Skeletal muscle tissue (tissue), 4 donors: ENCODE measurements around the gene MAML3. TPM values are rescaled to one million over a fixed set of nuclear protein-coding genes. Genes with fewer than 3 reads are reported as not detected.
A peak's percentile ranks its signal among the peaks of the same experiment; 100 is the strongest.

ENCODE experiments used
- H3K27ac ChIP-seq: one replicate; pipeline ENCODE4 v1.7.0; 2013; ENCODE audit warnings: mild to moderate bottlenecking, low read depth, low read length, inconsistent platforms
- H3K27me3 ChIP-seq, 3 donors: one replicate each; pipeline ENCODE4 v1.7.0; 2013; ENCODE audit warnings: low read length in 3 of 3; ENCODE audit not compliant: control insufficient read depth in 3 of 3, insufficient read depth in 3 of 3
- H3K36me3 ChIP-seq, 3 donors: one replicate each; pipeline ENCODE4 v1.7.0; 2013; ENCODE audit warnings: low read length in 3 of 3; ENCODE audit not compliant: control insufficient read depth in 3 of 3, insufficient read depth in 3 of 3
- H3K4me1 ChIP-seq, 3 donors: one replicate each; pipeline ENCODE4 v1.7.0; 2013; ENCODE audit warnings: low read length in 3 of 3, mild to moderate bottlenecking in 3 of 3; ENCODE audit not compliant: control insufficient read depth in 3 of 3, insufficient read depth in 3 of 3
- H3K4me3 ChIP-seq, 3 donors: one replicate each; pipeline ENCODE4 v1.7.0; 2013; ENCODE audit warnings: low read length in 3 of 3
- H3K9ac ChIP-seq, 3 donors: one replicate each; pipeline ENCODE4 v1.7.0; 2013; ENCODE audit warnings: low read length in 3 of 3, mild to moderate bottlenecking in 3 of 3, moderate library complexity in 2 of 3, low read depth in 1 of 3
- H3K9me3 ChIP-seq, 3 donors: one replicate each; pipeline ENCODE4 v1.7.0; 2013; ENCODE audit warnings: low read length in 3 of 3; ENCODE audit not compliant: control insufficient read depth in 3 of 3
- total RNA-seq: library from RNA; depleted of rRNA; stranded (reverse); fragments of >200 nt; gene quantifications from one replicate; pipeline ENCODE4 v1.2.3, GENCODE V29; 2014
- donor health status: Osteomylitis.

MAML3 gene
- total RNA-seq, 1 donor from 2014 or later, result 3.1 TPM

GRCh38 chr4:139735381-139736273 is 418.4 kb downstream of the MAML3 start:
- H3K9me3 ChIP-seq, result no peaks in the 10 kb centered on the region
- peaks cover 23 to 38% (median 25%) of the 10 kb centered on the region in 3 donors for H3K4me1 ChIP-seq
- peak overlapping the region; percentile 74 to 82 (median 78) for H3K4me3 ChIP-seq
- peak overlapping the region; percentile 62 for H3K27ac ChIP-seq
- no peaks in the 10 kb centered on the region for H3K27me3 ChIP-seq
- peak overlapping the region; percentile 57 to 86 (median 63) for H3K9ac ChIP-seq
- no peaks in the 10 kb centered on the region for H3K36me3 ChIP-seq

- Histone ChIP-seq H3K27ac (peak overlapping the region; percentile 62), H3K9me3 (no peaks in the 10 kb centered on the region), H3K9ac (peak overlapping the region; percentile 82 to 88 (median 86)), H3K4me3 (peak overlapping the region; percentile 74 to 82 (median 78)), H3K36me3 (no peaks in the 10 kb centered on the region), H3K27me3 (no peaks in the 10 kb centered on the region), H3K4me1 (peaks cover 17 to 31% (median 18%) of the 10 kb centered on the region in 3 donors)
Observed at GRCh38 chr4:139734875-139735380, 419.1 kb downstream of the MAML3 start.

DNA sequence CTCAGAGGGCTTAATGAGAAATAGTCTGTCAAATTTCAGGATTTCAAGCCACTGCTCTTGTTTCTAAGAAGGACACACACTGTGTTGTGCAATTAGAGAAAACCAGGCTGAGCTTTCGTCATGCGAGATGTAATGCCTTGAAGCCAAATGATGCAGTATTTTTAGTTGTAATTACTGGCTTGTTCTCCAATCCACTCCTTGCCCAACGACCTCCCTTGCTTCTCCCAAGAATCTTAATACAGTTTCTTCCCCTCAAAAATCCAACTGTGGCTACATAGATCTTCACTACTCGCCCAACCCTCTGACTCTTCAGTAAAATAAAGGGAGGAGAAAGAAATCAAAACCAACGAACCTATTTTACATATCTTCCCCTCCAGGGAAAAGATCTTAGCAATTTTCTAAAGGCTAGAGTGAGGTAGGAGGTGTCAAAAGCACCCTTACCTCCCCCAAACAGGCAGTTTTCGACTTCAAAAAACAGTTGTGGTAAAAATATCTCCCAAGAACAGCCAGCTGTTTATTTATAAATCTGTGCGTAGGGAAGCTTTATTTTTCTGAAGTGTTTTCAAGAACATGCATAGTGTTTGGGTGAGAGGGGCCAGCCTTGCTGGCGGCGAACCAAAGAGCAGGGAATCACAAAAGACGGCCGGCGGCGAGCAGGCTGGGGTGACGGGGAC is 419.6 kb downstream of the MAML3 start:
- H3K27me3 ChIP-seq, result no peaks in the 10 kb centered on the region
- no peaks in the 10 kb centered on the region for H3K36me3 ChIP-seq
- no peaks in the 10 kb centered on the region for H3K9me3 ChIP-seq
- H3K4me1 ChIP-seq, result peaks cover 14 to 28% (median 14%) of the 10 kb centered on the region in 3 donors
- H3K27ac ChIP-seq, result peak overlapping the region; percentile 62
- H3K9ac ChIP-seq, result peak overlapping the region; percentile 82 to 88 (median 86)
- H3K4me3 ChIP-seq, result peak overlapping the region; percentile 71 to 76 (median 74)

DNA sequence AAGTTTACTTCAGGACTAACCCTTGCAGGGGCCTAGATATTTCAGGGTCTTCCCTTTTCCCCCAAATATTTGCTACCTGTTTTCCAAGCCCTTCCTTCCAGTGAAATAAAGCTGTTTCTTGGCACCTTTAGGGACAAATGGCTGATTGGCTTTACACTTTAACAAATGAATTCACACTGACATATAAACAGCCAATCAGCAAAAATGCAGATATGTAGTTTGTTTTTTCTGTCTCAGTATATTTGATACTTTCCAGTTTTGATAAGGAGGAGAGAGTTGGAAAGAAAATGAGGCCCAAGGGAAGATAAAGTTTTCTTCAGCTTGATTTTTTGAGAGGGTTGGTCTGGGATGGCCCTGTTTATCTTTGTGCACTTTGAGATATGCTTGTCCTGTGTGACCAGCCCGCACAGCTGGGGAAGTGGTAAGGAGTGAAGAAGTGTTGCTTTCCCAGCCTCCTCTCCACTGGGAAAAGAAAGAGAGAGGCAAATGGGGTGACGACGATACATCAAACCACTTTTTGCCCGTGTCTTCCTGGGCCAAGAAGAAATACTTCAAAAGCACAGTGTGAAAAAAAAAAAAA is 420.9 kb downstream of the MAML3 start:
- Histone ChIP-seq H3K9ac (no peak overlapping the region), H3K4me1 (peaks cover 9 to 21% (median 13%) of the 10 kb centered on the region in 3 donors), H3K27me3 (no peaks in the 10 kb centered on the region), H3K27ac (no peak overlapping the region), H3K4me3 (no peak overlapping the region), H3K9me3 (no peaks in the 10 kb centered on the region), H3K36me3 (peaks cover 0 to 2% (median 0%) of the 10 kb centered on the region in 3 donors)

- no peak overlapping the region for H3K4me3 ChIP-seq
- H3K36me3 ChIP-seq, result peaks cover 0 to 2% (median 0%) of the 10 kb centered on the region in 3 donors
- H3K9me3 ChIP-seq, result no peaks in the 10 kb centered on the region
- H3K4me1 ChIP-seq, result peaks cover under 1 to 2% (median 1%) of the 10 kb centered on the region in 3 donors
- H3K27me3 ChIP-seq, result no peaks in the 10 kb centered on the region
- no peak overlapping the region for H3K27ac ChIP-seq
- no peak overlapping the region for H3K9ac ChIP-seq
Observed at GRCh38 chr4:139728840-139729239, 425.1 kb downstream of the MAML3 start.

DNA sequence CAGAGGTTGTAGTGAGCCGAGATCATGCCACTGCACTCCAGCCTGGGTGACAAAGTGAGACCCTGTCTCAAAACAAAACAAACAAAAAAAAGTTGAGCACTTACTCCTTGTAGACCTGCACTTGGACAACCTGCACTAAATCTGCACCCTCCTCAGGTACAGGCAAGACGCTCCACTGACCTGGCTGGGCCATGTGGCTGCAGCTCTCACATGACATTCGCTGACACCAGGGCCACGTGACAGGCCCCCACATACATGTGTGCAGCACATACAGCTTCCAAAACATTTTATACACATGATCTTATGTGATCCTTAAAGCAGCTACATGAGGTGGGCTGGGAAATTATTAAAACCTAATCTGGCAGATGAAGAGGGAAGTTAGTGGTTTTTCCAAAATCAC is 425.8 kb downstream of the MAML3 start:
- Histone ChIP-seq H3K27me3 (no peaks in the 10 kb centered on the region), H3K9me3 (no peaks in the 10 kb centered on the region), H3K4me1 (no peaks in the 10 kb centered on the region), H3K9ac (no peak overlapping the region), H3K27ac (no peak overlapping the region), H3K4me3 (no peak overlapping the region), H3K36me3 (peaks cover 0 to 2% (median 0%) of the 10 kb centered on the region in 3 donors)

DNA sequence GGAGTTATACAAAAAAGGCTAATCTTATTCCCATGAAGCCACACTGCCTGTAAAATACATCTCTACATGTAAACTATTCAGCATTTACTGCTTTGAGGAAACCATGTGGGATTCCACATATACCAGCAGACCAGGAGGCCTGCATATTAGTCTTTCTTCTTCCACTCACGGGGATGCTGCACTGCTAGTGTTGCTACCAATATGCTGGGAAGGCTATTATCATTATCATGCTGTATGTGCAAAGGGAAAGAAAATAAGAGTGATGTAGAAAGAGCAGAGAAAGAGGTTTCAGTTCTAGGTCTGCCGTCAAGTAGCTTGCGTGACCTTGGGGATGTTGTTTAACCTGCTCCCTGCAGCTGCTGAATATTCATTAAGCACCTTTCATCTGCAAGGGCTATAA is 427.4 kb downstream of the MAML3 start:
- H3K4me1 ChIP-seq, result no peaks in the 10 kb centered on the region
- no peaks in the 10 kb centered on the region for H3K9me3 ChIP-seq
- H3K27ac ChIP-seq, result no peak overlapping the region
- H3K36me3 ChIP-seq, result peaks cover 0 to 2% (median 0%) of the 10 kb centered on the region in 3 donors
- no peak overlapping the region for H3K9ac ChIP-seq
- no peak overlapping the region for H3K4me3 ChIP-seq
- no peaks in the 10 kb centered on the region for H3K27me3 ChIP-seq

- Histone ChIP-seq H3K27me3 (no peaks in the 10 kb centered on the region), H3K27ac (no peak overlapping the region), H3K4me3 (no peak overlapping the region), H3K4me1 (no peaks in the 10 kb centered on the region), H3K9ac (no peak overlapping the region), H3K36me3 (peaks cover 0 to 2% (median 0%) of the 10 kb centered on the region in 3 donors), H3K9me3 (no peaks in the 10 kb centered on the region)
Observed at GRCh38 chr4:139725236-139725635, 428.7 kb downstream of the MAML3 start.

DNA sequence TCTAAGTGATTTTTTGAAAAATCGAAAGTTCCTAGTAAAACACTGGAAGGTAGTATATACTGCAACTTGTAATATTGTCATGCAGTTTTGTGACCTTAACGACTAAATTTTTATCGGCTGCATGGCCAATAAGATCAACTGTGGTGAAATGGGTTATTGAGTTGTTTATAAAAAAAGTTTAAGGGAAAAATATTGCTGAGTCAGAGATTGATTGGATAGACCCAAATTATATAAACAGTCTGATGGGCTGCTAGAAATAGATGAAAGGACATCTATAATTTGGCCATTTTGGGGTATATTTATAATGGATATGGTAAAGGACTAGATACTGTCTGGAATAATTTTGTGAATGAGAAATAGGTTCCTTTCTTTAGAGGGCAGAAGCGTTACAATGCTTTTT is 432.2 kb downstream of the MAML3 start:
- Histone ChIP-seq H3K27ac (no peak overlapping the region), H3K27me3 (no peaks in the 10 kb centered on the region), H3K9ac (no peak overlapping the region), H3K4me1 (no peaks in the 10 kb centered on the region), H3K9me3 (no peaks in the 10 kb centered on the region), H3K4me3 (no peak overlapping the region), H3K36me3 (peaks cover 8 to 14% (median 10%) of the 10 kb centered on the region in 3 donors)
